IgD-negative memory B cell (primary cell): Measurements from ENCODE around the gene AREG. TPM values are rescaled to one million over a fixed set of nuclear protein-coding genes. Genes with fewer than 3 reads are reported as not detected.
"Not testable (repeated sequence)": the region's sequence is repeated elsewhere in the genome, so short reads cannot be mapped to it uniquely, and the experiment has no call there.

ENCODE experiments used
- H3K27ac Mint-ChIP-seq, 3 donors: one replicate each; pipeline ENCODE4 v1.8.0; 2020 to 2022; ENCODE audit warnings: mild to moderate bottlenecking in 3 of 3, mixed read lengths in 3 of 3, moderate library complexity in 1 of 3
- H3K27me3 Mint-ChIP-seq: one replicate; pipeline ENCODE4 v1.8.0; 2021; ENCODE audit warnings: mixed read lengths
- H3K36me3 Mint-ChIP-seq: one replicate; pipeline ENCODE4 v1.8.0; 2020; ENCODE audit warnings: mild to moderate bottlenecking, mixed read lengths
- H3K4me1 Mint-ChIP-seq, 3 donors: one replicate each; pipeline ENCODE4 v1.8.0; 2020 to 2022; ENCODE audit warnings: mixed read lengths in 3 of 3, mild to moderate bottlenecking in 1 of 3
- H3K4me3 Mint-ChIP-seq, 4 donors: one replicate each; pipeline ENCODE4 v1.8.0; 2020 to 2022; ENCODE audit warnings: mild to moderate bottlenecking in 4 of 4, mixed read lengths in 4 of 4, moderate library complexity in 3 of 4
- H3K9me3 Mint-ChIP-seq, 3 donors: one replicate each; pipeline ENCODE4 v1.8.0; 2020 to 2021; ENCODE audit warnings: mixed read lengths in 3 of 3, mild to moderate bottlenecking in 1 of 3
- polyA plus RNA-seq: library from polyadenylated mRNA; unstranded; fragments of 300-500 nt; fragmentation: Illumina TruSeq; gene quantifications from one replicate; pipeline ENCODE4 v1.2.3, GENCODE V29; 2021

The AREG gene, protein sequence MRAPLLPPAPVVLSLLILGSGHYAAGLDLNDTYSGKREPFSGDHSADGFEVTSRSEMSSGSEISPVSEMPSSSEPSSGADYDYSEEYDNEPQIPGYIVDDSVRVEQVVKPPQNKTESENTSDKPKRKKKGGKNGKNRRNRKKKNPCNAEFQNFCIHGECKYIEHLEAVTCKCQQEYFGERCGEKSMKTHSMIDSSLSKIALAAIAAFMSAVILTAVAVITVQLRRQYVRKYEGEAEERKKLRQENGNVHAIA
- polyA plus RNA-seq: 3.9 TPM

DNA sequence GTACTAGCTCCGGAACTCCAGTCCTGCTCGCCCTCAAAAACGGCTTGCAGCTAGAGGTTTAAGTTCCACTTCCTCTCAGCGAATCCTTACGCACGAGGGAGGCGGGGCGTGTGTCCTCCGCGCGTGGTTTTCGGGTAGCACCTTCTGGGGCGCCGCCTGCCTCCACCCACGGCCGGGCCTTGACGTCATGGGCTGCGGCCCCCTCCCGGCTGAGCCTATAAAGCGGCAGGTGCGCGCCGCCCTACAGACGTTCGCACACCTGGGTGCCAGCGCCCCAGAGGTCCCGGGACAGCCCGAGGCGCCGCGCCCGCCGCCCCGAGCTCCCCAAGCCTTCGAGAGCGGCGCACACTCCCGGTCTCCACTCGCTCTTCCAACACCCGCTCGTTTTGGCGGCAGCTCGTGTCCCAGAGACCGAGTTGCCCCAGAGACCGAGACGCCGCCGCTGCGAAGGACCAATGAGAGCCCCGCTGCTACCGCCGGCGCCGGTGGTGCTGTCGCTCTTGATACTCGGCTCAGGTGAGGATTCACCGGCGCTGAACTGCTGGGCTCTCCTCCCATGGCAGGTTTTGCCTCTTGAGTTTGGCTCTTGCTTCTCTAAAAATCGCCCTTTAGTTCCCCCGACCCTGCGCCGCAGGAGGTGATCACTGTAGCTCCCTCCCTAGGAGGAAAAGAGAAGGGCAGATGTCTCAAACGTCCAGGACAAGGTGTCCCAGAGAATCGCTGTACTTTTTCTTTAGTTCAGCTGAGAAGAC is at the start of gene AREG:
TSS of gene AREG (plus strand) at position 246 of the 752 bp plus-strand sequence. CDS start at position 456, 210 bp downstream.
- H3K36me3 Mint-ChIP-seq: peaks cover 3% of the 10 kb centered on the region
- H3K27me3 Mint-ChIP-seq: peaks cover 2% of the 10 kb centered on the region
- peak within 1 kb of the TSS; percentile 95 to 99 (median 97) for H3K27ac Mint-ChIP-seq
- H3K9me3 Mint-ChIP-seq: no peaks in the 10 kb centered on the region
- H3K4me3 Mint-ChIP-seq: peak within 1 kb of the TSS; percentile 87 to 96 (median 91)
- H3K4me1 Mint-ChIP-seq: peaks cover 0 to 7% (median 5%) of the 10 kb centered on the region in 3 donors

DNA sequence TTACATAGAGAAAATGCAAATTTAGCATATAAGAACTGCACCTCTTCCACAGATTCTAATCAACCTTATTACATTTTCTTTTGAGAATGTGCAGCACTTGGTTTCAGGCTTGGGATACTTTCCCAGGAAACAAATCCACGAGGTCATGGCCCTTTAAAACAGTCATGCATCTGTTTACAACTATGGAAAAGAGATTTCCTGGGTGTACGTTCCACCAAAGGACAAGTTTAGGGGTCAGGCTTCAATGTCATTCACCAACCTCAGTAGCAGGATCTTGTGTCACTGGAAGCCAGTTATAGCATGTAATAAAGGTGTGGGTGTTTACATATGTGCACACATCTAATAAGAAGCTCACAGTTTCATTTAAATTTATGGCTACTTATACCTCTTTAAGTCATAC is 49.3 kb upstream of the AREG start:
- H3K9me3 Mint-ChIP-seq: no peaks in the 10 kb centered on the region
- no peaks in the 10 kb centered on the region for H3K36me3 Mint-ChIP-seq
- no peak overlapping the region for H3K4me3 Mint-ChIP-seq
- H3K27me3 Mint-ChIP-seq: peaks cover 2% of the 10 kb centered on the region
- peaks cover 3 to 10% (median 6%) of the 10 kb centered on the region in 3 donors for H3K4me1 Mint-ChIP-seq
- H3K27ac Mint-ChIP-seq: no peak overlapping the region

DNA sequence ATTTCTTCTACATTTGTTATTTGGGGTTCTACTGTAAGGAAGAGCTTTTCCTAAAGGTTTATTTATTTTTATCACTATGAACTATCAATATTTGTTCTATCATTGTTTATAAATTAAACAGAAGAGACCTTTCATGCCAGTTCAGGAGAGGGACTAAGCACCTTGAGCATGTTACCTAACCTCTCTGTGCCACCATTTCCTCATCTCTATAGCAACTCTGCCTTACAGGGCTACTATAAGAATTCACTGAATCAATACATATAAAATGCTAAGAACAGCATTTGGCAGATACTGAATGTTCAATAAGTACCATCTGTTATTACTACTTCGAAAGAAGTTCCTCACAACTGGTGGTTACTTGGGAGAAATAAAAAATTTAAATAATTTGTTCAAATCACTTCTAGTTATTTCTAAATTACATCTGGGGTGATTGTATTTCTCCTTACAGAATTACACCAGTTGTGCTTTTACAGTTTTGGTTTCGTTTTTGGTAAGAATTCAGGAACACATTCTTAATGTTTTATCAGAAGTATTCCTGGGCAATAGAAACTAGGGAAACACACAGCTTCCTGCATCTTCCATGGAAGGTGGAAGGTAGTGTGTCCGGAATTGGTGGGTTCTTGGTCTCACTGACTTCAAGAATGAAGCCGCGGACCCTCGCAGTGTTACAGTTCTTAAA is 47.0 kb upstream of the AREG start:
- H3K36me3 Mint-ChIP-seq: no peaks in the 10 kb centered on the region
- H3K27ac Mint-ChIP-seq: peak overlapping the region; percentile 82 to 96 (median 94)
- no peaks in the 10 kb centered on the region for H3K9me3 Mint-ChIP-seq
- H3K4me3 Mint-ChIP-seq: peak overlapping the region; percentile 96 to 100 (median 98)
- peaks cover 9 to 16% (median 11%) of the 10 kb centered on the region in 3 donors for H3K4me1 Mint-ChIP-seq
- H3K27me3 Mint-ChIP-seq: peaks cover 2% of the 10 kb centered on the region

DNA sequence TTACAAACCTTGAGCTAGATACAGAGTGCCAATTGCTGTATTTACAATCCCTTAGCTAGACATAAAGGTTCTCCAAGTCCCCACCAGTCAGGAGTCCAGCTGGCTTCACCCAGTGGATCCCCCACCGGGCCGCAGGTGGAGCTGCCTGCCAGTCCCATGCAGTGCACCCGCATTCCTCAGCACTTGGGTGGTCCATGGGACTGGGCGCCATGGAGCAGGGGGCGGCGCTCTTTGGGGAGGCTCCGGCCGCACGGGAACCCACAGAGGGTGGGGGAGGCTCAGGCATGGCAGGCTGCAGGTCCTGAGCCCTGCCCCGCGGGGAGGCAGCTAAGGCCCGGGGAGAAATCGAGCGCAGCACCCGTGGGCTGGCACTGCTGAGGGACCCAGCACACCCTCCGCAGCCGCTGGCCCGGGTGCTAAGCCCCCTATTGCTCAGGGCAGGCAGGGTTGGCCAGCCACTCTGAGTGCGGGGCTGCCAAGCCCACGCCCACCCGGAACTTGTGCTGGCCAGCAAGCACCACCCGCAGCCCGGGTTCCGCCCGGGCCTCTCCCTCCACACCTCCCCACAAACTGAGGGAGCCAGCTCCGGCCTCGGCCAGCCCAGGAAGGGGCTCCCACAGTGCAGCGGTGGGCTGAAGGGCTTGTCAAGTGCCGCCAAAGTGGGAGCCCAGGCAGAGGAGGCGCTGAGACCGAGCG is 45.9 kb upstream of the AREG start:
- H3K27me3 Mint-ChIP-seq, H3K9me3 Mint-ChIP-seq, H3K27ac Mint-ChIP-seq, H3K36me3 Mint-ChIP-seq: not testable (repeated sequence)
- Mint-ChIP-seq H3K4me3 (peak overlapping the region in 3 of 4 donors; percentile 96 to 99 (median 97)), H3K4me1 (peaks cover 17 to 24% (median 18%) of the 10 kb centered on the region in 3 donors)

DNA sequence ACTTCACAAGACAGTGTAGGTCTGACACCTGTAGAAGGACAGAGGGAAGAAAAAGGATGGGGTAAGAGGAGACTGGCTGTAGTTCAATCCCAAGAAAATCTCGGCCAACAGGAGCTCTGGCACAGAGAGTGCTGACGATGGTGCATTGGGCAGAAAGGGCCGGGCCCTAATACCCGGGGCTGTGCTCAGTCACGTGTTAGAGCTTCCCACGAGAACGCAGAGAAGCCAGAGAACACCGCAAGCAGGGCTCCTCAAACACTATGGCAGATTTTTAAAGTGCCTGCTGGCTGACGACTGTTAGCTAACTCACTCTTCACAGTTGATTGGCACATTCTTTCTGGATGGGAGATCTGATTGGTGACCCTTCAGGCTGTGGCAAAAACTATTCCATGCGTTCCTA is 44.5 kb upstream of the AREG start:
- Mint-ChIP-seq H3K27ac (no peak overlapping the region), H3K4me3 (no peak overlapping the region), H3K9me3 (no peaks in the 10 kb centered on the region), H3K27me3 (peaks cover 2% of the 10 kb centered on the region), H3K4me1 (peaks cover 17 to 24% (median 18%) of the 10 kb centered on the region in 3 donors), H3K36me3 (no peaks in the 10 kb centered on the region)

DNA sequence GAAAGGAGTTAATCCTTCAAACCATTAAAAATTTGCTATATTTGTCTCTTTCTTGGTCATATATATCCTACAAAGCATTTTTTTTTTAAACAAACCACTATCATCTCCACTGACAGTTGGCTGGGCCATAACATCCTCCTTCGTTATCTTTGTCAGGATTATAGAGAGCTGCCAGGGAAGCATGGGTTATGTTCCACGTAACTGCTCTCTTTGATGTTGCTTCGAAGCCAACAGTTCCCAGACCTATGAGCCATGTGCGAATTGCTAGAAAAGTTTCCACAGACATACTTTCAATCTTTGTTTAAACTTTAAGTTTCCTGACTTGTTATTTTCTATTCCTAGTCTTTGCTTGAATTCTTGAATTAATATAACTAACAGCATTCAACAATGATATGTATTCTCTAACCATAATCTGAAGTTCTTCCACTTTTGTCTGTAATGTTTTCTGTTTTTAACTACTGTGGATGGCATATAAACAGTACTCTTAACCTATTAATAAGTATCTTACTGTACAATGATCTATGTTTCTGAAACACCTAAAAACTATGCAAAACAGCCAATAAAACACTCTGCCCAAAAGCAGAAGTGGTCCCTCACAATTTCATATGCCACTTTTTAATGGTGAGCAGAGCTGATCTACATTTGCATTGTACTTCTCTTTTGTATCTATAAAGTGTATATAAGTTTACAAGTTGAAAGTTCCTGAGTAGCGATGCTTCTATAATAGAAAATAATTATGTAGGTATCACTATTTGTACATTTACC is 42.1 kb upstream of the AREG start:
- H3K4me1 Mint-ChIP-seq: peaks cover 14 to 21% (median 18%) of the 10 kb centered on the region in 3 donors
- no peaks in the 10 kb centered on the region for H3K36me3 Mint-ChIP-seq
- peak overlapping the region in 2 of 3 donors; percentile 2 to 80 for H3K27ac Mint-ChIP-seq
- peak overlapping the region; percentile 22 to 86 (median 50) for H3K4me3 Mint-ChIP-seq
- peaks cover 2% of the 10 kb centered on the region for H3K27me3 Mint-ChIP-seq
- no peaks in the 10 kb centered on the region for H3K9me3 Mint-ChIP-seq

DNA sequence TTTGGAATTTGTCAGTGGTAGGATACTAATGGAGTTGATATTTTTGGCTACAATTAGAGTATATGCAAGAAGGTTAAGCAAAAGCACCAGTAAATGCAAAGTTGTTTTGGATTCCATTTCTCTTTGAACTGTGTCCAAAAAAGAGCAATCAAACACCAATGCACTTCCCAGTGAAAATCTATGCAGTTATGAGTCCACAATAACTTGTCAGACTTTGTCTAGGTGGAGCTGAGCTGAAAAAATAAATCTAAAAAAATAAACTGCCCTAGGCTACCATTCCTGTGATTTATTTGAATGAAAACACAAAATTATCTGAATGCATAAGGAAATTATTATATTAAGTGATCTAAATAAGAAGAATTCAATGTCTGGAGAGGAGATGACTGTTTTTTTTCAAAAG is 37.0 kb upstream of the AREG start:
- H3K4me1 Mint-ChIP-seq: peaks cover 7 to 8% (median 8%) of the 10 kb centered on the region in 3 donors
- no peaks in the 10 kb centered on the region for H3K36me3 Mint-ChIP-seq
- H3K27ac Mint-ChIP-seq: no peak overlapping the region
- H3K4me3 Mint-ChIP-seq: no peak overlapping the region
- peaks cover 2% of the 10 kb centered on the region for H3K27me3 Mint-ChIP-seq
- no peaks in the 10 kb centered on the region for H3K9me3 Mint-ChIP-seq

DNA sequence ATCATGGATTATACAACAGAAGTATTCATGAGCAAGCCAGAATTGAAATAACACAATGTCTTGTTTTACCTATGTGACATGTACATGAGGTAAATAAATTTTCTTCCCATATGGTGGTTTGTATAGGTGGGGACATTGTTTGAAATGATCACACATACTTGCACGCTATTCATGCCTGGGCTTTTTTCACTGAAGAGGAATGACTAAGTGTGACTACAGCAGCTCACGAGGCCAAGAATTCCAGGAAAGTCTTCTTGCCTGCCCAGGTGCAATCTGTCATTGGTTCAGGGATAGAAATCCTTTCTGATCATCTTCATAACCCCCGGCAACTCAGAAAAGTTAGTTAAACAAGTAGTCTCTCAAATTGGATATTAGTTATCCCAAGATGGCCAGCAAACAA is 36.3 kb upstream of the AREG start:
- Mint-ChIP-seq H3K36me3 (no peaks in the 10 kb centered on the region), H3K27ac (no peak overlapping the region), H3K27me3 (peaks cover 2% of the 10 kb centered on the region), H3K4me3 (no peak overlapping the region), H3K4me1 (peaks cover 0 to 3% (median 2%) of the 10 kb centered on the region in 3 donors), H3K9me3 (no peaks in the 10 kb centered on the region)

DNA sequence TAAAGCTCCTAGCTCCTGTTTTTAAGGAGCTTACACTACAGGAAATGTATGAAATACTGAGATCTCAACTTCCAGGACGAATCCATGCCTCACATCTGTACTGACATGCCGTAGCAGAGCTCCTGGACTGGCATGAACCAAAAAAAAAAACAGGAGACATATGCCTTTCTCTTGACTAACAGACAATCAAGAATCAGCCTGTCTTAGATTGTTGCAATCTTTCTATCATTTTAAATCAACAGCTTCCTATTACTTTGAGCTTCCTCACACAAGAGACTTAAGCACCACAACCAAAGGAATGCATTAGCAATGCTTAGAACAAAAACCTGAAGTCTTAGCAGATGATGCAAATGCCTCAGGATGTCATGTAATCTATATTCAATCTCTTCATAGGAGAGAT is 34.7 kb upstream of the AREG start:
- Mint-ChIP-seq H3K4me3 (no peak overlapping the region), H3K27ac (no peak overlapping the region), H3K9me3 (peaks cover 0 to 2% (median 1%) of the 10 kb centered on the region in 3 donors), H3K27me3 (peaks cover 5% of the 10 kb centered on the region), H3K4me1 (no peaks in the 10 kb centered on the region), H3K36me3 (no peaks in the 10 kb centered on the region)

DNA sequence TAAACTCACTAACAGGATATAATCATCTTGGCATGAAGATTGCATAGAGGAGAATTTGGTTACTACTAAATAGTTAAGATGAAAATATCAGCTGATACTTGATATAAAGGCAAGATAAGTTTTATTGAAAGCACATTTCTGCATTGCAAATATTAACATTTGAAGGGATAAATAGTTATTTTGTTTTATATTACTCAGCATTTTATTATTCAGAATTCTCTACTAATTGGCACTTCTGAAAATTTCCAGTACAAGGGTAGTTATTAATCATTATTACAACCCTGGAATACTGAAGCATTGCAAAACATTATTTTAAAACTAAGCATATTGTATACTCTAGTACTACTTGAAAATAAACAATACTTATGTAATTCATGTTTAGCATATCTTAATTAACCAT is 32.7 kb upstream of the AREG start:
- Mint-ChIP-seq H3K9me3 (peaks cover 0 to 2% (median 1%) of the 10 kb centered on the region in 3 donors), H3K27me3 (peaks cover 5% of the 10 kb centered on the region), H3K36me3 (no peaks in the 10 kb centered on the region), H3K27ac (no peak overlapping the region), H3K4me3 (no peak overlapping the region), H3K4me1 (no peaks in the 10 kb centered on the region)

DNA sequence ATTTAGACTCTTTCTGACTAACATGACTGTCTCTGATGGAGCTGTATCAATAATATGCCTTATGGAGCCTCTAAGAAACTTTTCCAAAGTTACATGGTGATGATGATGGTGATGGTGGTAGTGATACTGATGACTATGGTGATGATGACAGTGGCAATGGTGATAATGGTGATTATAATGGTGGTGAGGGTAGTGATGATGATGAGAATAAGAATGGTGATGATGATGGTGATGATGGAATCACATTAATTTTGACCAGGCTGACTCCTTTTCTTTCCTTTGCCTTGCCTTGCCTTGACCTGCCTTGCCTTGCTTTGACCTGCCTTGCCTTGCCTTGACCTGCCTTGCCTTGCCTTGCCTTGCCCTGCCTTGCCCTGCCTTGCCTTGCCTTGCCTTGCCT is 31.7 kb upstream of the AREG start:
- no peaks in the 10 kb centered on the region for H3K36me3 Mint-ChIP-seq
- H3K27ac Mint-ChIP-seq: no peak overlapping the region
- H3K27me3 Mint-ChIP-seq: peaks cover 5% of the 10 kb centered on the region
- no peaks in the 10 kb centered on the region for H3K4me1 Mint-ChIP-seq
- peaks cover 0 to 2% (median 1%) of the 10 kb centered on the region in 3 donors for H3K9me3 Mint-ChIP-seq
- H3K4me3 Mint-ChIP-seq: no peak overlapping the region

DNA sequence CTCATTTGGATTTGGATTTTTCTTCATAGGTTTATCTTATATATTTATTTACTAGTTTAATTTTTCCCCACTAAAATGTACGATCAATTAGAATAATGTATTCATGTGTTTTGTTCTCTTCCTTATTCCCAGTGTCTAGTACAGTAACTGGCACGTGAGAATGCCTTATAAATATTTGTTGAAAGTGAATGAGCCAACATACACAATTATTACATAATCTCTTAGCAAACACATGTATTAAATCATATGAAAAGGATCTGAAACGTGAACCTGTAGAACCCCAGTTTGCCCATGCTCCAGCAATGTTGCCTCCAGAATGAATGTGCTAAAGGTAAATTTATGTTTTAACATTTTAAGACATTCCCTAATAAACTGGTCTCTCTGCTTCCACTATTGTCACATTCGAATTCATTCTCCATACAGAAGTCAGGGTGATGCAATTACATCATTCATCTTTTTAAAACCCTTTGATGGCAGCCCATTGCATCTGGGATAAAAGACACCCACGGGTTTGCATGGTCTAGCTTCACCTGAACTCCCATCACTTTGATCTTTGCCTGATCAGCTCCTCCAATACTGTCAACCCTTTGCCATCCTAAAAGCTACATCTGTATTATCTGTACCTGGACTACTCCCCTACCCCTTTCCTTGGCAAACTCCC is 30.7 kb upstream of the AREG start:
- Mint-ChIP-seq H3K36me3 (no peaks in the 10 kb centered on the region), H3K27me3 (peaks cover 8% of the 10 kb centered on the region), H3K4me1 (no peaks in the 10 kb centered on the region), H3K9me3 (peaks cover 0 to 4% (median 1%) of the 10 kb centered on the region in 3 donors), H3K4me3 (no peak overlapping the region), H3K27ac (no peak overlapping the region)

DNA sequence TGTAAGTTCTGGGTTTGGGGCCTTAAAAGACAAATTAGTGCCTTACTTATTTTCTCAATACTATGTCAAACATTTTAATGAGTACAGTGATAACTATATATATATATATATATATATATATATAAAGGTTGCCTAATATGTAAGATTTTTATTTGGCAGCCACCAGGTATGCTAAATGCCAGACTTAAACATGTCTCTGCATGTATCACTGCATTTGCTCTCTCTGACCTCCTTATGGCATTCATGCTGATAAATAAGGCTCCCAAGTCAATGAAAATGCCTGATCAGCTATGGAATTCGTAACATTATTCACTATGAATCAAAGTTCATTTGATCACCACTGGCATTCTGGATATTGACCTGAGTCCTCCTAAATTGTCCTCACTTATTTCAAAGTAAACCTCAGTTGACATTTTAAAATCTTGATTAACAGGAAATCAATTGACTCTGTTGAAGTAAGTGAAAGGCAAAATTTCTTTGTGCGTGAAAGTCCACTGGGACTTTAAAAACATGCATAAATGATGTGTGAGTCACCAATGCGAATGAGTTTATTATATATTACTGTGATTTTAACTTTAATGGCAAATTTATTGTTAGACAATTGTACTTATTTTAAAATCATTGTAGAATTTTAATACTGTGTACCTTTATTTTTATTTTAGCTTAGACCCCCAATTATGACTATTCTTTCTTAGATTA is 29.2 kb upstream of the AREG start:
- H3K4me1 Mint-ChIP-seq: no peaks in the 10 kb centered on the region
- peaks cover 8% of the 10 kb centered on the region for H3K27me3 Mint-ChIP-seq
- no peak overlapping the region for H3K27ac Mint-ChIP-seq
- H3K36me3 Mint-ChIP-seq: no peaks in the 10 kb centered on the region
- H3K4me3 Mint-ChIP-seq: no peak overlapping the region
- H3K9me3 Mint-ChIP-seq: peaks cover 0 to 4% (median 1%) of the 10 kb centered on the region in 3 donors
